Stimulated activated naive CD8-positive, alpha-beta T cell treated with anti-CD3 and anti-CD28 coated beads, Interleukin-15, amount 100 ng/mL, for 72 hours (primary cell): ENCODE results near the gene CTCF.

Source experiments
- ATAC-seq: fragments of 150-1000 bp; cut with Tn5 transposase; 2 replicates; pipeline ENCODE4 v1.10.0; 2021; ENCODE audit warnings: mild to moderate bottlenecking, moderate library complexity
- DNase-seq, 2 donors: peaks; one replicate each; pipeline ENCODE4 v3.0.0; 2021 to 2022
- H3K27ac Mint-ChIP-seq, 2 donors: one replicate each; pipeline ENCODE4 v1.8.0; 2022; ENCODE audit warnings: mild to moderate bottlenecking in 2 of 2, mixed read lengths in 2 of 2, moderate library complexity in 2 of 2
- H3K27me3 Mint-ChIP-seq: one replicate; pipeline ENCODE4 v1.8.0; 2022; ENCODE audit warnings: mixed read lengths
- H3K4me1 Mint-ChIP-seq: one replicate; pipeline ENCODE4 v1.8.0; 2022; ENCODE audit warnings: mild to moderate bottlenecking, mixed read lengths
- H3K4me3 Mint-ChIP-seq, 2 donors: one replicate each; pipeline ENCODE4 v1.8.0; 2022; ENCODE audit warnings: mild to moderate bottlenecking in 2 of 2, mixed read lengths in 2 of 2, moderate library complexity in 1 of 2
- H3K9me3 Mint-ChIP-seq, 2 donors: one replicate each; pipeline ENCODE4 v1.8.0; 2022; ENCODE audit warnings: mixed read lengths in 2 of 2

The CTCF gene

GRCh38 chr16:67593701-67594100, 31.4 kb downstream of the CTCF start:
- no peak for DNase-seq
- H3K27me3 Mint-ChIP-seq, result no peaks in the 10 kb centered on the region
- H3K9me3 Mint-ChIP-seq, result no peaks in the 10 kb centered on the region
- peaks cover 28% of the 10 kb centered on the region for H3K4me1 Mint-ChIP-seq
- H3K4me3 Mint-ChIP-seq, result no peak overlapping the region
- no peak for ATAC-seq
- H3K27ac Mint-ChIP-seq, result no peak overlapping the region

GRCh38 chr16:67594256-67594915, 32.1 kb downstream of the CTCF start:
- Mint-ChIP-seq H3K4me1 (peaks cover 28% of the 10 kb centered on the region), H3K4me3 (no peak overlapping the region), H3K27ac (no peak overlapping the region), H3K27me3 (no peaks in the 10 kb centered on the region), H3K9me3 (no peaks in the 10 kb centered on the region)
- no peak for DNase-seq
- no peak for ATAC-seq

- Mint-ChIP-seq H3K4me1 (peaks cover 34% of the 10 kb centered on the region), H3K9me3 (no peaks in the 10 kb centered on the region), H3K27me3 (no peaks in the 10 kb centered on the region), H3K27ac (peak overlapping the region in 1 of 2 donors; percentile 48), H3K4me3 (no peak overlapping the region)
- no peak for DNase-seq
- no peak for ATAC-seq
Observed at GRCh38 chr16:67594956-67595355, 32.6 kb downstream of the CTCF start.

- H3K27ac Mint-ChIP-seq, result no peak overlapping the region
- DNase-seq (no peak), ATAC-seq (no peak)
- no peaks in the 10 kb centered on the region for H3K27me3 Mint-ChIP-seq
- peaks cover 34% of the 10 kb centered on the region for H3K4me1 Mint-ChIP-seq
- H3K9me3 Mint-ChIP-seq, result no peaks in the 10 kb centered on the region
- H3K4me3 Mint-ChIP-seq, result no peak overlapping the region
Observed at GRCh38 chr16:67598527-67598926, 36.2 kb downstream of the CTCF start.

- ATAC-seq (no peak), DNase-seq (no peak)
- H3K9me3 Mint-ChIP-seq, result no peaks in the 10 kb centered on the region
- H3K27ac Mint-ChIP-seq, result peak overlapping the region in 1 of 2 donors; percentile 10
- no peak overlapping the region for H3K4me3 Mint-ChIP-seq
- peaks cover 11% of the 10 kb centered on the region for H3K4me1 Mint-ChIP-seq
- H3K27me3 Mint-ChIP-seq, result no peaks in the 10 kb centered on the region
Observed at GRCh38 chr16:67605641-67606040, 43.3 kb downstream of the CTCF start.

GRCh38 chr16:67606632-67607031, 44.3 kb downstream of the CTCF start:
- Mint-ChIP-seq H3K4me1 (peaks cover 11% of the 10 kb centered on the region), H3K27ac (peak overlapping the region in 1 of 2 donors; percentile 61), H3K9me3 (no peaks in the 10 kb centered on the region), H3K27me3 (no peaks in the 10 kb centered on the region), H3K4me3 (no peak overlapping the region)
- DNase-seq (no peak), ATAC-seq (no peak)

GRCh38 chr16:67608364-67608763, 46.0 kb downstream of the CTCF start:
- peaks cover 11% of the 10 kb centered on the region for H3K4me1 Mint-ChIP-seq
- no peaks in the 10 kb centered on the region for H3K27me3 Mint-ChIP-seq
- ATAC-seq, result no peak
- no peak for DNase-seq
- H3K27ac Mint-ChIP-seq, result peak overlapping the region in 1 of 2 donors; percentile 72
- no peaks in the 10 kb centered on the region for H3K9me3 Mint-ChIP-seq
- H3K4me3 Mint-ChIP-seq, result no peak overlapping the region

GRCh38 chr16:67613808-67614207, 51.5 kb downstream of the CTCF start:
- ATAC-seq (no peak), DNase-seq (no peak)
- H3K4me3 Mint-ChIP-seq, result no peak overlapping the region
- H3K27me3 Mint-ChIP-seq, result no peaks in the 10 kb centered on the region
- peak overlapping the region in 1 of 2 donors; percentile 83 for H3K27ac Mint-ChIP-seq
- H3K9me3 Mint-ChIP-seq, result no peaks in the 10 kb centered on the region
- H3K4me1 Mint-ChIP-seq, result no peaks in the 10 kb centered on the region

- Mint-ChIP-seq H3K4me3 (no peak overlapping the region), H3K27me3 (no peaks in the 10 kb centered on the region), H3K9me3 (no peaks in the 10 kb centered on the region), H3K4me1 (no peaks in the 10 kb centered on the region), H3K27ac (no peak overlapping the region)
- DNase-seq (no peak), ATAC-seq (no peak)
Observed at GRCh38 chr16:67628216-67628615, 65.9 kb downstream of the CTCF start.

- H3K27ac Mint-ChIP-seq, result no peak overlapping the region
- ATAC-seq (no peak), DNase-seq (no peak)
- no peak overlapping the region for H3K4me3 Mint-ChIP-seq
- no peaks in the 10 kb centered on the region for H3K4me1 Mint-ChIP-seq
- H3K27me3 Mint-ChIP-seq, result no peaks in the 10 kb centered on the region
- H3K9me3 Mint-ChIP-seq, result no peaks in the 10 kb centered on the region
Observed at GRCh38 chr16:67632415-67633172, 70.3 kb downstream of the CTCF start.

- Mint-ChIP-seq H3K27ac (no peak overlapping the region), H3K4me3 (no peak overlapping the region), H3K4me1 (no peaks in the 10 kb centered on the region), H3K27me3 (no peaks in the 10 kb centered on the region), H3K9me3 (no peaks in the 10 kb centered on the region)
- DNase-seq, result no peak
- no peak for ATAC-seq
Observed at GRCh38 chr16:67636713-67637112, 74.4 kb downstream of the CTCF start.

GRCh38 chr16:67637625-67638024, 75.3 kb downstream of the CTCF start:
- ATAC-seq, result no peak
- no peak overlapping the region for H3K4me3 Mint-ChIP-seq
- no peak overlapping the region for H3K27ac Mint-ChIP-seq
- no peaks in the 10 kb centered on the region for H3K9me3 Mint-ChIP-seq
- H3K4me1 Mint-ChIP-seq, result no peaks in the 10 kb centered on the region
- no peaks in the 10 kb centered on the region for H3K27me3 Mint-ChIP-seq
- DNase-seq, result no peak

- peaks cover 30% of the 10 kb centered on the region for H3K4me1 Mint-ChIP-seq
- H3K27me3 Mint-ChIP-seq, result no peaks in the 10 kb centered on the region
- DNase-seq (peak in 1 of 2 donors; percentile 10), ATAC-seq (no peak)
- no peak overlapping the region for H3K27ac Mint-ChIP-seq
- H3K4me3 Mint-ChIP-seq, result no peak overlapping the region
- no peaks in the 10 kb centered on the region for H3K9me3 Mint-ChIP-seq
Observed at GRCh38 chr16:67641779-67642708, 79.7 kb downstream of the CTCF start.

- Mint-ChIP-seq H3K27me3 (no peaks in the 10 kb centered on the region), H3K4me3 (peak overlapping the region; percentile 79 to 88), H3K27ac (peak overlapping the region in 1 of 2 donors; percentile 46), H3K9me3 (no peaks in the 10 kb centered on the region), H3K4me1 (peaks cover 34% of the 10 kb centered on the region)
- no peak for ATAC-seq
- no peak for DNase-seq
Observed at GRCh38 chr16:67644038-67644437, 81.7 kb downstream of the CTCF start.

- H3K27ac Mint-ChIP-seq, result peak overlapping the region; percentile 93 to 97
- no peaks in the 10 kb centered on the region for H3K9me3 Mint-ChIP-seq
- ATAC-seq, result peak; percentile 11
- no peaks in the 10 kb centered on the region for H3K27me3 Mint-ChIP-seq
- peak overlapping the region; percentile 92 to 95 for H3K4me3 Mint-ChIP-seq
- no peak for DNase-seq
- H3K4me1 Mint-ChIP-seq, result peaks cover 34% of the 10 kb centered on the region
Observed at GRCh38 chr16:67645397-67646121, 83.2 kb downstream of the CTCF start.
